ENCODE data around the gene KCNMA1.

Gene KCNMA1

DNA sequence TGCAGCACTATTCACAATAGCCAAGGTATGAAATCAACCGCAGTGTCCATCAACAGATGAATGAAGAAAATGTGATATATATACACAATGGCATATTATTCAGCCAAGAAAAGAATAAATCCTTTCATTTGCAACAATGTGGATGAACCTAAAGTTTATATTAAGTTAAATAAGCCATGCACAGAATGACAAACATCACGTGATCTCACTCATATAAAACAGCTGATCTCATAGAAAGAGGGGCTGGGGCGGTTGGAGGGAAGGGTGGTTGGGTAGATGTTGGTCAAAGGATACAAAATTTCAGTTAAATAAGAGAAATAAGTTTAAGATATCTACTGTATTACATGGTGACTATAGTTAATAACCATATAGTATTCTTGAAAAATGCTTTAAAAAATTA, 502.1 kb downstream of the KCNMA1 start:
- no peak for TF ChIP-seq ZNF274 (IDR thresholded peaks at IDR 0.05; ENCODE audit: low read depth, low read length)
- H3K4me3 ChIP-seq (ENCODE audit: low read length) = no peak overlapping the region

- TF ChIP-seq ZNF274 (IDR thresholded peaks at IDR 0.05; ENCODE audit: low read depth, low read length) = no peak
Observed at GRCh38 chr10:77131214-77131613, 506.4 kb downstream of the KCNMA1 start.

GRCh38 chr10:77127243-77127642, 510.4 kb downstream of the KCNMA1 start:
- no peak overlapping the region for H3K4me3 ChIP-seq (ENCODE audit: low read length)
- TF ChIP-seq ZNF274 (IDR thresholded peaks at IDR 0.05; ENCODE audit: low read depth, low read length) = no peak

More at GRCh38 chr10:77131214-77131613, 506.4 kb downstream of the KCNMA1 start:
- no peak overlapping the region for H3K4me3 ChIP-seq (ENCODE audit: low read length)

GRCh38 chr10:77125231-77125630, 512.4 kb downstream of the KCNMA1 start:
- TF ChIP-seq ZNF274 (IDR thresholded peaks at IDR 0.05; ENCODE audit: low read depth, low read length) = no peak
- H3K4me3 ChIP-seq (ENCODE audit: low read length) = no peak overlapping the region

DNA sequence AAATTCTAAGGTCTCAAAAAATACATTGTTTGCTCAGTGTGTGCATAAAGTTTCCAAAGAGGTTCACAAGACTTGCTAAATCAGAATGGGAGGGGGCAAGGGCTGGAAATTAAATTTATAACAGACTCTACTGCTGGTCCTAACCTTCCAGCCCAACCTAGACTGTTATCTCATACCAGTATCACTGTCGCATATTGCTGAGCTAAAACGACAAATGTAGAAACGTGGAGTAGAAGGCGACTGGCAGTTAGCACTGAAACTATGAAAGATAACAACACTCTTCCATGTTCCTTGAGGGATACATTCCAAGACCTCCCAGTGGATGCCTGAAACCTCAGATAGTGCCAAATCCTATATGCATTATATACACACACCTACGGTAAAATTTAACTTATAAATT, 514.3 kb downstream of the KCNMA1 start:
- no peak overlapping the region for H3K4me3 ChIP-seq (ENCODE audit: low read length)
- TF ChIP-seq ZNF274 (IDR thresholded peaks at IDR 0.05; ENCODE audit: low read depth, low read length) = no peak

DNA sequence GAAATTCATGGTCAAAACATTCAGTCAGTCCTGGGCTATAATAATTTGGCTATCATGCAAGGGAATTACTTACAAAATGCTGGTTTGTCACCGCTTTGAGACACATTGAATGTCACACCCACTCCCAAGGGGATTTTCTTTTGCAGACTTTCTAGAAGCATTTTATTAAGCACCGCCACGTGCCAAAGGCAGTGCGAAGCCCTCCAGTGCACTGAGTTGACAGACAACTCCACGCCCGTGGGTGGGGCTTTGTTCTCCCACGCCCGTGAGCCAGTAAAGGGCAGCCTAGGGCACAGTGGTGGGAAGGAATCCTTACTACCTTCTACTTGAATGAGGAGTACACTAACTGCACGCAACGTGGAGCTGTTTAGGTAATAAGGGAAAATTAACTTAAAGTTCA, 515.8 kb downstream of the KCNMA1 start:
- no peak for TF ChIP-seq ZNF274 (IDR thresholded peaks at IDR 0.05; ENCODE audit: low read depth, low read length)
- H3K4me3 ChIP-seq (ENCODE audit: low read length) = no peak overlapping the region

DNA sequence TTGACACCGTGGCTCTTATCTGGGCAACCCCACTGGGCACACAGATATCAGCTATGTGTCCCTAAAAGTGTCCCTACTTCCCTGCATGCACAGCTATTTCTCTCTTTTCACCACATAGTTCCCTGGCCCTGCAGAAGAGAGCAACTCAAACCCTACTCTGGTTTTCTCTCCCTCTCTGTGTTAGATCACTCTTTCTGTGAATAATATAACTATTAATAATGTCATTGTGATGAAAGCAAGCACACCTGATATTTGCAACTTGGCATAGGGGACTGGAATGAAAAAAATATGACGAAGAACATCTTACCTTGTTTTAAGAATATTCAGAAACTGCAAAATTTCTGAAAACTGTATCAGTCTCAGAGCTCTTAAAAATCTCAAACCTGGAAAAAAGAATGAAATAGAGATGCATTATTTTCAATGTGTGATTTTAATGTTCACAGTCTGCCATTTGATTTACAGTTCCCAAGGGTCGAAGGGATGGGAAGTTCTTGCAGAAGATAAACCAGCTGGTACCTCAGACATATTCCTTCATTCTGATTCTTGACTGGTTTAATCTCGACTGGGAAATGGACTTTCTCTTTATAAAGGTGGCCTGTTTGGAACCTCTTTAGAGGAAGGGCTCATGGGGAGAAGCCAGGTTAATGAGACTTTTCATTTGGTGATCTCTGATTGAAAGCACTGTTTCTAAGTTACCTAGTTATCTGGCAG, 516.8 kb downstream of the KCNMA1 start:
- H3K4me3 ChIP-seq (ENCODE audit: low read length) = no peak overlapping the region
- no peak for TF ChIP-seq ZNF274 (IDR thresholded peaks at IDR 0.05; ENCODE audit: low read depth, low read length)

DNA sequence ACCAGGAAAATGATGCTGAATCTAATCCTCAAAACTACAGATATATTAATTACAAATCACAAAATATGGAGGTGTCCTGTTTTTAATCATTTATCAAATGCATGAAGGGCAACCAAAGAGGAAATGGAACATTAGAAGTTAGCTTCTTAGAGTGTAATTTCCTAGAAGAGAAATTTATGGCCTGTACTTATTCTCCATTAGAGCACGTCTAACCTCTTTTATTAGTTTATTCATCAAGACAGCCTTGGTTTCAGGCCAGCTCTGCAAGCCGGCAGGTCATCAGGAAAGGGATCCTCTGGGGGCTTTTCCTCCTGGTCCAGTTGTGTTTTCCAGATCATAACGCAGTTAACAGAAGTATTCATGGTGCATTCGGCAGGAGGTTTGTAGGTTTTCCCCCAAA, 517.6 kb downstream of the KCNMA1 start:
- no peak for TF ChIP-seq ZNF274 (IDR thresholded peaks at IDR 0.05; ENCODE audit: low read depth, low read length)
- no peak overlapping the region for H3K4me3 ChIP-seq (ENCODE audit: low read length)

- no peak overlapping the region for H3K4me3 ChIP-seq (ENCODE audit: low read length)
- TF ChIP-seq ZNF274 (IDR thresholded peaks at IDR 0.05; ENCODE audit: low read depth, low read length) = no peak
Observed at GRCh38 chr10:77118603-77119282, 518.9 kb downstream of the KCNMA1 start.

- H3K4me3 ChIP-seq (ENCODE audit: low read length) = no peak overlapping the region
- no peak for TF ChIP-seq ZNF274 (IDR thresholded peaks at IDR 0.05; ENCODE audit: low read depth, low read length)
Observed at GRCh38 chr10:77117501-77117900, 520.1 kb downstream of the KCNMA1 start.

GRCh38 chr10:77116904-77117303, 520.7 kb downstream of the KCNMA1 start:
- no peak for TF ChIP-seq ZNF274 (IDR thresholded peaks at IDR 0.05; ENCODE audit: low read depth, low read length)

DNA sequence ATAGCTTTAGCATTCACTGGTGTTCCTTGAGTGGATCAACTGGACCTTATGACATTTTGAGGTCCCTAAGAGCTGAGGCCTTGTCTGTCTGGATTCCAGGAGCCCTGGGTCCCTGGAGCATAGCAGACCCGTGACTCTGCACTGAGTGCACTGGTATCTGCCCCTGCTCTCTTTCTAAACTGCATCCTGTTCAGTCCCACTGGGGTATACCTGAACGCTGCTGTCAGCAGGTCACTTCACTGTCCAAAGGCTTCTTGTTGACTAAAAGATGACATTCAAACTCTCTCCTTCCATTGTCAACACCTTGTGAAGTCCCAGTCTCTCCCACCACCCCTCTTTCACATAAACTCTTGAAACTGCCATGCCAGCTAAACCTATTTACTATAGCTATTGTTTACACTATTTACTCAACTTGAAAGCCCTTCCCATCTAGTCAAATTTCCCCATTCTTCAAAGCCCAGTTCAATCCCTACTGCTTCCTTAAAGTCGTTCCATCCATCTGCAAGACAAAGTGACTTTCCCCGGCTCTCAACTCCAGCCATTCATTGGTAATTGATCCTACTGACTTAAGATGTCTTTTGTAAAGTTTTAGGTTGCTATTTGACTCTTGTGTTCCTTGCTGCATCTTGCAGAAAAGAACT, 523.3 kb downstream of the KCNMA1 start:
- H3K4me3 ChIP-seq (ENCODE audit: low read length) = no peak overlapping the region
- no peak for TF ChIP-seq ZNF274 (IDR thresholded peaks at IDR 0.05; ENCODE audit: low read depth, low read length)

More at GRCh38 chr10:77116904-77117303, 520.7 kb downstream of the KCNMA1 start:
- no peak overlapping the region for H3K4me3 ChIP-seq (ENCODE audit: low read length)

DNA sequence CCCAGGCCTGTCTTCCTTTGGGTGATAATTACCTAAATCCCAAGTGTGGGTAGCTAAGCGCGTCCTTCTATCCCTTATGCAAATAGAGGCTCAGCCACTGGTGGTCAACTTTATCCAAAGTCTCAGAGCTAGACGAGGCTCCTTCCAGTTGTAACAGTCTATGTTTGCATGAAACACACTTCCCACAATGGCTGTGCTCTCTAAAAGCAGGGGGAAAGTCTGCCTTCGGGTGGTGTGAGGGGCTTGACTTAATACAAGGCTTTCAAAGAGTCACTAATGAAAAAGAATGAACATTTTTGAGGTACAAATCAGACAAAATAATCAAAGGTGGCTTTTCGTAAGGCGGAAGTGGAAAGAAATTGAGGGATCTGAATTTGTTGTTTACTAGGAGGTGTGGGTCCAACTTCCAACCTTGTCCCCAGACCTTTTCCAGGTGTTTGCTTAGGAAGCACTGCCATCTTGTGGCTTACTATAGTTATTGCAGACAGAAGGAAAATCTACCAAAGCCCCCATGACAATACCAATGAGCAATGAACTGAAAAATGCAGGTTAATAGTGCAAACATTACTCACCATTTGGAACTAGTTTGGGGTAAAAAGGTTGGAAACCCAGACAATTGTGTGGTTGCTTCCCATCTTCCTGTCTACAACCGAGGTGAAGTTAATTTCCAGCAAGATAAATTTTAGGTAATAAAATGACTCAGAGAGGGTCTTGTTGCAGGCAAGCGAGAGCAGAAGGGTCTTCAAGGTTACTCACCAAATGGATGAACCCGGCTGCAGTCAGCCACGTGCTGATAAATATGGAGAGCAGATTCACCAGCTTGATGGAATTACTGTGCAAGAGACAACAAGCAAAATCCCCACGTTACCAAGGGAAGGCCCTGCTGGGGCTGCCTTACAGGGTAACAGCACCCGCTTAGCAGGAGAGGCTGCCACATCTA, 525.7 kb downstream of the KCNMA1 start:
- no peak for TF ChIP-seq ZNF274 (IDR thresholded peaks at IDR 0.05; ENCODE audit: low read depth, low read length)
- no peak overlapping the region for H3K4me3 ChIP-seq (ENCODE audit: low read length)

- TF ChIP-seq ZNF274 (IDR thresholded peaks at IDR 0.05; ENCODE audit: low read depth, low read length) = no peak
Observed at GRCh38 chr10:77110757-77111156, 526.9 kb downstream of the KCNMA1 start.

More at GRCh38 chr10:77110757-77111156, 526.9 kb downstream of the KCNMA1 start:
- no peak overlapping the region for H3K4me3 ChIP-seq (ENCODE audit: low read length)
